HG03521 (cell line): Measurements from ENCODE around the gene FASN.

Experiments
- ATAC-seq: cut with Tn5 transposase; IDR thresholded peaks from one replicate; pipeline ENCODE4 v1.9.1; 2021; ENCODE audit warnings: mild to moderate bottlenecking, moderate library complexity; ENCODE audit not compliant: unreplicated experiment

The FASN gene

DNA sequence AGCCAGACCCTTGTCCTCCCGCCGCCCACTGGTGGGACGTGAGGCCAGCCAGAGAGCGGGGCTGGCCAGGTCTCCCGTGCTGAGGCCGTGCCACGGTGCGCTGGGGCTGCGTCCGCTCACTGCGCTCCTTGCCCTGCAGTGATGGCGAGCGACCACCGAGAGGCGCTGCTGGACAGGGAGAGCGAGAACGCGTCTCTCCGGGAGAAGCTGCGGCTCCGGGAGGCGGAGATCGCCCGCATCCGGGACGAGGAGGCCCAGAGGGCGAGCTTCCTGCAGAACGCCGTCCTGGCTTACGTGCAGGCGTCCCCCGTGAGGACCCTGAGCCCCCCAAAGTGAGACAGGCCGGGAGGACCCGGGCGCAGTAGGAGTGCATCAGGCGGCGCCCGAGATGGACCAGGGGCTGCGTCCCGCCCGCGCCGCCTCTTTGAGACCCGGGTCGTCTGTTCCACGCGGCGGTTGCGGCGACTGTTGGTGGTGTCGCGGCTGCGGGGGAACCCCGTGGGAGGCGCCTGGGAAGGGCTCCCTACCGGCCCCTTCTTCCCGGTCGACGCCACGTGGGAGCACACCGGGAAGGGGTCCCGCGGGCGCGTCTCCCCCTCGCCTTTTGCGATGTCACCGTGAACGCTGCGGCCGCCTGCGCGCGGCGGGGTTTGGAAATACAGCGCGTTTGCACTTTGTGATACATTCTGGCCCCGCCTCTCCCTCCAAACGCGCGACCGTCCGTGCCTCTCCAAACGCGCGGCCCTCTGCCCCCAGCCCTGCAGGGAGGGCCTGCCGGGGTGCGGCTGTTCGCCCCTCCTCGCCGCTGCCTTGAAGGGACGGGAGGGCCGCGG, 67.3 kb downstream of the FASN start:
- no peak for ATAC-seq

DNA sequence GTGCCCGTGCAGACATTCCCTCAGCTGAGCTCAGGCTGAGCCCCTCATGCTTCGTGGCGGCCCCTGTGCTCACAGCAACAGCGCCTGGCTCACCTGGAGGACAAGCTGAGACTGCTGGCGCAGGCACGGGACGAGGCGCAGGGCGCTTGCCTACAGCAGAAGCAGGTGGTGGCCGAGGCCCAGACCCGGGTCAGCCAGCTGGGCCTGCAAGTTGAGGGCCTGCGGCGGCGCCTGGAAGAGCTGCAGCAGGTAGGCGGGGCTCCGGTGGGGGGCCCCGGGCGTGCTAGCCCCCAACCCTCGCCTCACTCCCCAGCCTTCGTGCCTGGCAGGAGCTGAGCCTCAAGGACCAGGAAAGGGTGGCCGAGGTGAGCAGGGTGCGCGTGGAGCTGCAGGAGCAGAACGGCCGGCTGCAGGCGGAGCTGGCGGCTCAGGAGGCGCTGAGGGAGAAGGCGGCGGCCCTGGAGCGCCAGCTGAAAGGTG, 68.0 kb downstream of the FASN start:
- ATAC-seq, result no peak

DNA sequence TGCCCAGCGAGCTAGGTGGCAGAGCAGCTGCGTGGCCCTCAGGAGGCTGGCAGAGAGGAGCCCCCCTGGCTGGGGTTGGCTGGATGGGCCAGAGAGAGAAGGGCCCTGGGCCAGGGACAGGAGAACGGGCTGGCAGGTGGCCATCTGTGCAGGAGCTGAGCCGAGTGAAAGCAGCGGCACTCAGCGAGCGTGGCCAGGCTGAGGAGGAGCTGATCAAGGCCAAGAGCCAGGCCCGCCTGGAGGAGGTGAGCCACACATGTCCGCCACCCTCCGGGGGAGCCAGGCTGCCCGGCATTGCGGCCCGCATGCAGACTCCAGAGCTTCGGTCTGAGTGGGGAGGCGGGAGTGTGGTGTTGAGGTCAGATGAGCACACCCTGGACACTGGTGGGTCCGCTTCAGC, 68.6 kb downstream of the FASN start:
- no peak for ATAC-seq

DNA sequence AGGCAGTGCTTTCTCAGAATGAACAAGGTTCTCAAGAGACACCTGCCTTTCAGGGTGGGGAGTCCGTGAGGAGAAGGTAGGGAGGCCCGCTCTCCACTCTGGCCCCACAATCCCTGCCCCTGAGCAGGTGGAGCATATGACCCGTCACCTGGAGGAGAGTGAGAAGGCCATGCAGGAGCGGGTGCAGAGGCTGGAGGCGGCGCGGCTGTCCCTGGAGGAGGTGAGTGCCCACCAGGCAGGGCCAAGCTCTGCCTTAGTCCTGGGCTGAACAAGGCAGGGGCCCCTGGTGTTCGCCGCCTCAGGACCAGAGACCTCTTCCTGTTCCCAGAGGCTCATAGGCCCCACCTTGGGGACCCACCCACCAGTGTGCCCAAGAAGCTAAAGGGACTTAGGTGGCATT, 69.1 kb downstream of the FASN start:
- ATAC-seq, result no peak
